Measurements from ENCODE around the gene TXNRD2. TPM values are rescaled to one million over a fixed set of nuclear protein-coding genes. Genes with fewer than 3 reads are reported as not detected.

Gene TXNRD2
- total RNA-seq, 1 experiment from 2014 or later = 22.9 TPM

GRCh38 chr22:19918332-19919106, 23.1 kb downstream of the TXNRD2 start:
- H3K4me2 ChIP-seq (ENCODE audit: insufficient read depth, insufficient read length, low read length) = no peak overlapping the region
- H2BK15ac ChIP-seq (ENCODE audit: low read depth, low read length) = no peak overlapping the region
- no peaks in the 10 kb centered on the region for H3K79me2 ChIP-seq (ENCODE audit: insufficient read depth, low read length)
- no peaks in the 10 kb centered on the region for H3K79me1 ChIP-seq (ENCODE audit: insufficient read depth, low read depth, low read length, poor library complexity, severe bottlenecking)
- no peak overlapping the region for H3K18ac ChIP-seq (ENCODE audit: insufficient read length, low read depth, low read length)
- no peaks in the 10 kb centered on the region for H4K20me1 ChIP-seq (ENCODE audit: control insufficient read depth, insufficient read depth, insufficient read length)
- peaks cover 0 to 22% (median 16%) of the 10 kb centered on the region in 3 experiments; a peak in 4 of 7 replicates for H3K36me3 Mint-ChIP-seq (ENCODE audit: insufficient read depth in 1 of 3, low read depth in 3 of 3)
- H3K23ac ChIP-seq (ENCODE audit: insufficient read length, low read depth, low read length) = no peak overlapping the region
- peaks cover 0 to 2% of the 10 kb centered on the region in 2 experiments; a peak in 2 of 4 replicates for H3K4me1 Mint-ChIP-seq
- no peak overlapping the region for H2BK5ac ChIP-seq (ENCODE audit: insufficient read length, low read length)
- H4K5ac ChIP-seq (ENCODE audit: insufficient read length, low read depth, low read length) = no peak overlapping the region
- no peaks in the 10 kb centered on the region for H3K4me1 ChIP-seq (ENCODE audit: insufficient read depth, low read length)
- H3K9me3 ChIP-seq (ENCODE audit: control insufficient read depth, low read depth, low read length) = peaks cover 3% of the 10 kb centered on the region
- H3T11ph ChIP-seq (ENCODE audit: low read length) = no peak overlapping the region
- DNase-seq = no peak
- WGBS (ENCODE audit: extremely low coverage, insufficient read length, low lambda C conversion rate) = no CpG with 5 or more reads among the region's 23 CpGs
- H3K9me3 Mint-ChIP-seq = peaks cover 0 to 4% of the 10 kb centered on the region in 2 experiments; a peak in 1 of 5 replicates
- H2AFZ ChIP-seq (ENCODE audit: low read length) = no peak overlapping the region
- H3K27me3 ChIP-seq (ENCODE audit: insufficient read depth, low read length) = no peaks in the 10 kb centered on the region
- no peaks in the 10 kb centered on the region for H3K27me3 Mint-ChIP-seq (ENCODE audit: low read depth)
- H3K14ac ChIP-seq (ENCODE audit: insufficient read depth, low read length) = no peak overlapping the region
- no peak overlapping the region for H2AK5ac ChIP-seq (ENCODE audit: insufficient read length, low read length)
- H2BK120ac ChIP-seq (ENCODE audit: low read depth, low read length, poor library complexity, severe bottlenecking) = no peak overlapping the region
- H3K27ac Mint-ChIP-seq = no peak overlapping the region
- no peak overlapping the region for H3K27ac ChIP-seq (ENCODE audit: insufficient read length, low read depth, low read length)
- H3K4me3 Mint-ChIP-seq = no peak overlapping the region
- TF ChIP-seq CTCF (conservative IDR thresholded peaks at IDR 0.05) = no peak
- no peak overlapping the region for H3K4ac ChIP-seq (ENCODE audit: low read depth, low read length)
- H2BK20ac ChIP-seq (ENCODE audit: low read depth, low read length, poor library complexity, severe bottlenecking) = no peak overlapping the region
- H3K9ac ChIP-seq (ENCODE audit: extremely low read depth, insufficient read length, low read length) = no peak overlapping the region
- H3K56ac ChIP-seq (ENCODE audit: insufficient read length, low read depth, low read length) = no peak overlapping the region
- no peak overlapping the region for H4K8ac ChIP-seq (replicated peaks; ENCODE audit: insufficient read length, low read depth, low read length)
- H4K91ac ChIP-seq (ENCODE audit: insufficient read length, low read depth, low read length) = no peak overlapping the region
- H3K23me2 ChIP-seq (ENCODE audit: insufficient read length, low read depth, low read length, poor library complexity, severe bottlenecking) = no peaks in the 10 kb centered on the region
- no peak overlapping the region for H2BK12ac ChIP-seq (ENCODE audit: insufficient read length, low read depth, low read length)
